Stimulated activated CD4-positive, alpha-beta T cell treated with anti-CD3 and anti-CD28 coated beads, Interleukin-1b, Interleukin-23, amount 100 ng/mL, for 1 hour (primary cell): ENCODE results near the gene ASAP3.

Experiments
- DNase-seq, 2 donors: peaks; one replicate each; pipeline ENCODE4 v3.0.0-alpha.2; 2020; ENCODE audit warnings: low read depth in 2 of 2

ASAP3 gene

DNA sequence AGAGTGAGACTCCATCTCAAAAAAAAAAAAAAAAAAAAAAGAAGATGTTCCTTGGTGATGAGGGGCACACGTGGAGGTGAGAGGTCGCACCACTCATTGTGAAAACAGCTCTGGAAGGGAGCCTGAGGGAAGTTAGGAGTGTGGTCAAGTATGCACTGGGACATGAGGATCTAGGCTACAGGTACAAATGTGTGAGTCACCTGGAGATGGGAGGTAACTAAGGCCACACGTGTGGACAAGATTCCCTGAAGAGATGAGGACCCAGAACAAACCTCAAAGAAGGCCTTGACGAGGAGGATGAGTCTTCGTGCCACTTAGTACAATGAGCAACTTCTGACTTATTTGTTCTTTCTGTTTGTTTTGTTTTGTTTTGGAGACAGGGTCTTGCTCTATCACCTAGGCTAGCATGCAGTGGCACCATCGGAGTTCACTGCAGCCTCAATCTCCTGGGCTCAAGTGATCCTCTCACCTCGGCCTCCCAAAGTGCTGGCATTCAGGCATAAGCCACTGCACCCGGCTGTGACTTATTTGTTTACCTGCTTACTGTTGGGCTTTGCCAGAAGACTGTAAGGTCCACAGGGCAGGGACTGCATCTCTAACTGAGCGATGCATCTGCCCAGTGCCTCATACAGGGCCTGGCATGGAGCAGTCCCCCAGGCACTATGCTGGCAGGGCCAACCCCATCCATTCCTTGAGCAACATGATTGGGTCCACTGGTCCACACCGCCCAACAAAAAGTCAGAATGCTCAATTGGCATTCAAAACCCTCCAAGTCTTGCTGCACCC, 6.4 kb downstream of the ASAP3 start:
- DNase-seq: no peak

DNA sequence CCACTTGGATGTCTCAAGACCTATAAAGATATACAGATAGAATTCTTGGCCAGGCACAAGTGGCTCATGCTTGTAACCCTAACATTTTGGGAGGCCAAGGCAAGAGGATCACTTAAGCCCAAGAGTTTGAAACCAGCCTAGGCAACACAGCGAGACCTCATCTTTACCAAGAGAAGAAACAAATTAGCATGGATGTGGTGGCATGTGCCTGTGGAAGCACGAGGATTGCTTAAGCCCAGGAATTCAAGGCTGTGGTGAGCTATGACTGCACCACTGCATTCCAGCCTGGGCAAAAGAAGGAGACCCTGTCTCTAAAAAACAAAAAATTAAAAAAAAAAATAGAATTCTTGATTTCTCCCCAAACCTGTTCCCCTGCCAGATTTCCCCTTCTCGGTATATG, 8.3 kb downstream of the ASAP3 start:
- no peak for DNase-seq

DNA sequence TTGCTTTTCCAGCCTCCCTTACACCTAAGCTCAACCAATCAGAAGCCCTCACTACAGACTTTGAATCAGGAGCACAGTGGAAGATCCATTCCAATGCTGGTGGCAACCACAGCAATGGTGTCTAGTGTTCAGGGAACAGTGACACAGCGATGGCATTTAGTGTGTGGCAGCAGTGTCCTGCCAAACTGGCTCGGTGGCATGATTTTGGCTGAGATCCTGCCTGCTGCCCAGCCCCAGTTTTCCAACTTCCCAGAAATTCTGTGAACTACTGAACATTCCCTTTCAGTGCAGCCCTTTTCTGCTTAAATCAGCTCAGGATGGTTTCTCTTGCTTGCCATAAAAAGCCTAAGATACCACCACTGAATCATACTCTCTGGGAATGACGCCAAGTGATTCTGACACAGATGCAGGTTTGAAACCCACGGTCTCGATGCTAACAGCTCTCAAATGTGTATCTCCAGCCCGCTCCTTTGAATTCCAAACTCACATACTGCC, 8.8 kb downstream of the ASAP3 start:
- no peak for DNase-seq

DNA sequence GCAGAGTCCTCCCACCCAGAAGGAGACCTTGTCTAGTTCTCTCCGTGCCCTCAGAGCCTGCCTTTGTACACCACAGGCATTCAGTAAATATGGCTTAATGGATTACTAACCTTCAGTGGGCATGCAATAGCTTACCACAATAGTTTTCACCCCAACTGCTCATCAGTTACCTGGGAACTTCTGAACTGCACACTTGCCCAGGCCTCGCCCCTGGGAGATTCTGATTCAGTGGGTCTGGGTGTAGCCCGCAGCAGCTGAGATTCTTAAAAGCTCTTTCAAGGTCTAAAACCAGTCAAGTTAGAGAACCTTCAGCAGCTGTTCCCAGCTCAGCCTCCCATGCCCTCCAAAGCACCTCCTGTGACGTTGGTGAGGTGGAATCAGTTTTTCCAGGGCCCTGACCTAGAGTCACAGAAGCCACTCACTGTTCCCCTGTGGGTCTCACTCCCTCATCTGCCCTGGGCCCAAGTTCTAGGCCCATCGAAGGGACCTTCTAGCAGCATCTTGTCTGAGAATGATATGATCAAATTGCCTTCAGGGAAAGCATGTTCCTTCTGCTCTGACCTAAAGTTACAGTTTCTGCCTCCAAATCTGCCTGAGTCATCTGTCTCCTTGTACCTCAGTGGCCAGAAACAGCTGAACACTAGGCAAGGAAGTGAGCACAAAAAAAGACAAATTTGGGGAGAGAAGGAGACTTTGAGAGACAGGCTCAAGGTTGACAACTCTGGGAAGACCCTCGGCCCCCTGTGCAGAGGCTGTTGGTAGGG, 10.8 kb downstream of the ASAP3 start:
- no peak for DNase-seq

DNA sequence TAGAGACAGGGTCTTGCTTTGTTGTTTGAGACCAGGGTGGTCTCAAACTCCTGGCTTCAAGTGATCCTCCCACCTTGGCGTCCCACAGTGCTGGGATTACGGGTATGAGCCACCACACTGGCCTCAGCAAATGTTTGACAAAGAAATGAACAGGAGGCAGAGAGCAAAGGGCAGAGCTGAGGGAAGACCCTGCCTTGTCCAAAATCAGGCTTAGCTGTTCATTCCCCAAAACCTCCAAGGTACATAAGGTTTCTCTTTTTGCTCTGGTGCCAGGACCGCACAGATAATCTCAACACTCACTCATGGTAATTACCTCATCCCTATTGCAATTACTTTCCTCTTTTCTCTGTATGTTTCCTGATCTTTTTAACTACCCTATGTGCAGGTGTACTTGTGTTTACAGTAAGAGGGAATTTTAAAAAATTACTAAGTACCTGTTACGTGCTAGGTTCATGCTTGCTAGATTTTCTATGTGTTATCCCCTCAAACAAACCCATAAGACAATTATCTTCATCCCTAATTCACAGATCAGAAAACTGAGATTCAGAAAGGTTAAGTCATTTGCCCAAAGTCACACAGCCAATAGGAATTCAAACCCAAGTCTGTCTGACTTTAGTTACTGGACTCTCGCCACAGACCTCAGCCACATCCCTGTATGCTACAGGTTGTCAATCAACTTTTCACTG, 11.5 kb downstream of the ASAP3 start:
- no peak for DNase-seq

DNA sequence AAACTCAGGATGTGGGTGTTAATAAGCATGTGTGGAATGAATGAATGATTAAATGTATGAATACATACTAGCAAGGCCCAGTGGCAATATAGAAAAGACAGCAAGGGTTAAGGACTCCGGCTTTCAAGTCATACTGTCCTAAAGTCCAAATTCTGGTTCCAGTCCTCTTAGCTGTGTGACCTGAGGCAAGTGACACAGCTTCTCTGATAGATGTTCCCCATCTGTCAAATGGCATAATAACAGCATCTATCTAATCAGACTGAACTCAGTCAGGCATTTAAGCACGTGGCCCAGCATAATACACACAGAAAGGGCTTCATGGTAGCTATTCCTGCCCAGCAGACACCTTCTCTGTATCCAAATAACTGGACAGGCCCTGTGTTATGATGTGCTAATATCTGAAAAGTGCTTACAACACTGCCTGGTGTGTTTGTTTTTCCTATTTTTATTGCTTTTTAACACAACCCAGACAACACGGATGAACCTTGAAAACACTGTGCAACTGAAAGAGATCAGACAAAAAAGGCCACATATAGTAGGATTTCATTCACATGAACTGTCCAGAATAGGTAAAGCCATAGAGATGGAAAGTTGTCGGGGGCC, 12.4 kb downstream of the ASAP3 start:
- DNase-seq: no peak

DNA sequence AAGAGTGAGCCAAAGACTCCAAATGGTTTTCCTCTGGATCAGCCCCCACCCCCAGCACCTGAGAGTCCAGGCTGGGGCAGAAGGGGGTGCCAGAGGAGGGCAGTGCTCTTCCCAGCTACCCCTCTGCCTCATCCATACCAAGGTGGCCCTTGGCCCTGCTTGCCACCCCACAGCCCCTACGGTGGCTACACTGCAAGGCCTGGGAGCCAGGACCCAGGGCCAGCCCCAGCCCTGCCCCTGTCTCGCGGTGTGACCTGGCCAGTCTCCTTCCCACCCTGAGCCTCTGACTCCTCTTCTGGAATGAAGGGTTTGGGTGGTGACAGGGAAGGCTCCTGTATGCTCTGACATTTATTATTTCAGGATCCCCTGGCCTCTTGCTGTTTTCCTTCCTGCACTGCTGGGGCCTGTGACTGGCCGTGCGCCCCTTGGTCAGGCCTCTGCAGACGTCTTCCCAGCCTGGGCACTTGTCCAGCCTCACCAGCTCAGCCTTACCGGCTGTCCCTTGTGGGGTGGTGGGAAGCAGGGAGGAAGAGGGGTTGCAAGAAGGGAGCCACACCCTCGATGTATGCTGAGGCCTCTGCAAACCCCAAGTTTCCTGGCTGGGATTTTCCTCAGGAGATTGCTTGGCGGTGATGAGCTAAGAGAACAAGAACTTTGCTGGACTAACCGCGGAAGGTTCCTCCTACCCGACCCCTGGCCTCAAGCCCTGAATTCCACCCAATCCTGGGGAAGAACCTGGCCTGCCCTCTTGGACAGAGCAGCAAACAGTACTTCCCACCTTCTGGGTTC, 13.5 kb downstream of the ASAP3 start:
- DNase-seq: no peak

DNA sequence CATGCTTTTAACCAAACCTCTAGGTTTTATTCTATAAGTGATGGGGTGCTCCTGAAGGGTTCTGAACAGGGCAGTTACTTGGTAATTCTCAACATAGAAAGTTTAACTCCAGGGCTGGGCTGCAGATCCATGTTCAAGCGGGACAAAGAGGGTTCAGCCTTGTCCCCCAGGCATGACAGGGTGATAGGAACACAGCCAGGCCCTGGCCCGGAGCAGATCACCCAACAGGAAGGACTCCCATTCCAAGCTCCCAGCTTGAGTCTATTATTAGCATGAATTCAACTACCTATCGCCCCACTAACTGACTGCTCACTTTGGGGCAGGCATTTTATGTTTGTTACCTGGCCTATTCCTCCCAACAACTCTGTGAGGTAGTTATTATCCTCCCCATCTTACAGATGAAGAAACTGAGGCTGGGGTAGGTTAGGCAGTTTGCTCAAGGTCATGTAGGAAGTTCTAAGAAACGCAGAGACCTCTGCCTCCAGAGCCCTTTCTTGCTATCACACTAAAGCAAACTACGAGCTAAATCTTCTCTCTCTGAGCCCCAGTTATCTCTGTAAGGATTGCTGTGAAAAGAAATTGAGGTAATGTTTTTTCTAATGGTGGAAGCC, 14.5 kb downstream of the ASAP3 start:
- DNase-seq: no peak

DNA sequence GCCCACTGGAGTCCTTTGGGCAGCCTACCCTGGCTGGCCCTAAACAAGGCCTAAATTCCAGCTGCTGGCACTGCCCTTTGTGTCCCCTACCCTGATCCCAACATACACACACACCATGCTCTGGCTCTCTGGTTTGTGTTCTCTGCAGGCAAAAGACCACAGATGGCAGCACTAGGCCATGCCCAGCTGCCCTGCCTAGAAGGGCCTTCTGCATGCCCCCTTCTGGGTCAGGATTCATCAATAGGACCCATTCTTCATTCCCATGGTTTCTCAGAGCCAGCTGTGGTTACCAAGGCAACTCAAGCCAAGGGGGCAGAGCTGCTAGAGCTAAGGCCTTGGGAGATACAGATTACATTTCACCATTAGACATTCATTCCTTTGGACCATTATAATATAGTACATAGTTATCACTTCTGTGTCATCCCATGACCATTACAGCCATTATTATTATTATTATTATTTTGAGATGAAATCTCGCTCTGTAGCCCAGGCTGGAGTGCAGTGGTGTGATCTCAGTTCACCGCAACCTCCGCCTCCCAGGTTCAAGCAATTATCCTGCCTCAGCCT, 17.5 kb downstream of the ASAP3 start:
- no peak for DNase-seq

DNA sequence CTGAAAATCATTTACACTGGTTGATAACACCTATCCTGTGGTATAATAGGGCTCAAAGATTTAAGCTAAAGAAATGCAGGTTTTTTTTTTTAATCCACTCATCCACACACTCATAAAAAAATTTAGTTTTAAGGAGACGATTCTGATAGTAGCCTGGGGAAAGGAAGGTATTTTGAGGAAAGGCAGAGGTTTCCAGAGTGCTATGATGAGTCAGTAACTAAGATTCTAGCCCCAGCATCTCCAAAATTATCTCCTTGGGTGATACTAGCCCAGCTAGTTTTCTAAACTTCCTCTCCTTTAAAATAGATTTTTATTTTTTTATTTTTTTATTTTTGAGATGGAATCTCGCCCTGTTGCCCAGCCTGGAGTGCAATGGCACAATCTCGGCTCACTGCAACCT, 20.7 kb downstream of the ASAP3 start:
- DNase-seq: no peak

DNA sequence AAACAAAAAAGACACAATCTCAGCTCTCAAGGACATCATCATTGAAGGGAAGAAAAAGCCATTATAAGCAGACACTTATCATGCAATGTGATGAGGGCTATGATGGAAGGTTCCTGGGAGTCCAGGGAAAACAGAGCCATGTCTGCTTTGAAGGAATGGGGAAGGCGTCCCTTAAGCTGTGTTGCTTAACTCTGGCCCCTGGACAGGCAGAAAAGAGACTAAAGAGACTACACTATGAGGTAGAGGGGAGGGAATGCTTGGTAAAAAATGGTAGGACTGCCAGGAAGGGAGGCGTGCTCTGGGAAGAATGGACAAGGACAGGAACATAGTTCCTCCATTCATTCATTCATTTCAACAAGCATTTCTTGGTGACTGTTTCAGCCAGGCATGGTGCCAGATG, 21.2 kb downstream of the ASAP3 start:
- no peak for DNase-seq

DNA sequence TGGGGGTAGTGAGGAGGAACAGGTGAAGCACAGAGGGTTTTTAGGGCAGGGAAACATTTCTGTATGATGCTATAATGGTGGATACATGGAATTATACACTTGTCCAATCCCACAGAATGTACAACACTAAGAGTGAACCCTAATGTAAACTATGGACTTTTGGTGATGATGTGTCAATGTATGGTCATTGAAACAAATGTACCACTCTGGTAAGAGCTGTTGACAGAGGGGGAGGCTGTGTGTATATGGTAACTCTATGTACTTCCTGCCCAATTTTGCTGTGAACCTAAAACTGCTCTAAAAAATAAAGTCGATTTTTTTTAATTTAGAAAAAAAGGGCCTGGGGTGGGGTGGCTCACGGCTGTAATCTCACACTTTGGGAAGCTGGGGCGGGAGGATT, 22.9 kb downstream of the ASAP3 start:
- DNase-seq: no peak

DNA sequence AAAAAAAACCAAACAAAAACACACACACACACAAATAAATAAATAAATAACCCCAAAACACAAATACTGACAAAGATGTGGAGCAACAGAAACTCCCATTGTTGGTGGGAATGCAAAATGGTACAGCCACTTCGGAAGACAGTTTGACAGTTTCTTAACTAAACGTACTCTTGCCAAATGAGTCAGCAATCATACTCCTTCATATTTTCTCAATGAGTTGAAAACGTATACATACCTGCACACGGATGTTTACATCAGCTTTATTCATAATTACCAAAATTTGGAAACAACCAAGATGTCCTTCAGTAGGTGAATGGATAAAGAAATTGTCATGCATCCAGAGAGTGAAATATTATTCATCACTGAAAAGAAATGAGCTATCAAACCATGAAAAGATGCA, 23.5 kb downstream of the ASAP3 start:
- DNase-seq: no peak

DNA sequence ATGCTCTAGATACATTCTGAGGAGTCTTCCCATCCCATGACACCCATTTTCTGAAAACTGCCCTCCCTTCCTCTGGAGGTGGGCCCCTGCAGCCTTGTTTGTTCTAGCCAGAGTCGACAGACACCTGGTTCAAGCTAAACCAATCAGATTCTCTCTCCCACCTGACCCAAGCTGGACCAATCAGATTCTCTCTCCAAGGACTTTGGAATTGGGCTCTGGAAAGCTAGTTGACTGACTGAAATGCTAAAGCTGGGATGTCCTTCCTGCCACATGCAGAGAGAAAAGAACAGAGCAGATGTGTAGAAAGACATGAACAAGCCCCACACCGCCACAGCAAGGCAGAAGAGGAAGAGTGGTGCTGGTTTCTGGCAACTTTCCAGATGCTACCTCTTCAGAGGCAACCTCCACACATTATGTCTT, 24.6 kb downstream of the ASAP3 start:
- no peak for DNase-seq

DNA sequence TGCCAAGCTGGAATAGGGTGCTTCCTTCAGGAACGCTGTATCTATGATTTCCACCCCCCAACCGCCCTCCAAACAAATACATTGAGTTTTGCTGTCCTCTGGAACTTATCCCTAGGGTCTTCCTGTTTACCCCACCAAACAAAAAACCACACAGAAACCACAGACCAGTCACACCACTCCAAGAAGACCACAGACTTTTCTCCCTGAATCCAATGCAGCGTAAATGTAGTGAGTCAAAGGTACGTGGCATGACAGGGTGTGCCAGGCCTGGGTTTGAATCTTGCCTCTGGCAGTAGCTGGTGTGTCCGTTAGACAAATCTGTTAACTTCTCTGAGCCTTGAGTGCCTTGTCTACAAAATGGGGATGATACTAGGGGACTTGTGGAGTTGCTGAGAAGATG, 27.8 kb downstream of the ASAP3 start:
- DNase-seq: no peak

DNA sequence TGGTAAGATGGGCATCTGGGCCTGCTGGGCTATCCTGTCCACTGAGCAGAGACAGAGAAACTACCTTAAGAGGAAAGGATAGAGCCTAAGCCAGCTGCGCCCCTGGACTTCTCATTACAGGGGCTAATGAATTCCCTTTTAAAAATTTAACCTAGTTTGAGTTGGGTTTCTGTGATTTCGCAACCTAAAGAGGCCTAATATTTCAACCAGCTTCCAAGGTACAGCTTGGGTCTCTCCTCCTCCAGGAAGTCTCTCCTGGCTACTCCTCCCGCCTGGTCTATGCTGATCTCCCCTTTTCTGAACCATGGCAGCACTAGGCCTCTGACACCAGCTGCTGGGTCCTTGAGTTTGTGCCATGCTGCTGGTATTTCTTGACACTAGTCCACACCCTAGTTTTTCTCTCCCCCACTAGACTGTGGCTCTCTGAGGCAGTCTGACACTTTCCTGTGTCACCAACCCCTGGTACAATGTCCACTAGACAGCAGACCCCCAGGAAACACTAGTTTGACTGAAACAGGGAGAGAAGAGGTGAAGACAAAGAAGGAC, 30.5 kb downstream of the ASAP3 start:
- DNase-seq: no peak

DNA sequence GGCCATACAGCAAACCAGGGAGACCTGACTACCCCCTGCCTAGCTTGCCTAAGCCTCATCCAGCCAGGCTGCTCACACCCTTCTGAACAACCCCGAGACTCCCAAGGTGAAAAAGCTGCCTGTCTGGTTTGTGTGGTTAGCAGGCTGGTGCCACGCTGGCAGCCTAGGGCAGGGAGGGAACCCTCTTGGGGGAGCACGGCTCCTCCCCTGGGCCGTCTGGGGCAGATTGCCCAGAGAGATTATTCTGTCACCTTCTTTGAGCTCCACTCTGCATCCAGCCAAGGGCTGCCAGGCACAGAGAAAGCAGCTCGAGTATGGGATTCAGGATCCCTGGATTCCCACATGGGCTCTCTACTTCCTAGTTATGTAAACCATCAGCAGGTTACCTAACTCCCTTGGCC, 32.0 kb downstream of the ASAP3 start:
- peak; percentile 2 to 8 for DNase-seq

DNA sequence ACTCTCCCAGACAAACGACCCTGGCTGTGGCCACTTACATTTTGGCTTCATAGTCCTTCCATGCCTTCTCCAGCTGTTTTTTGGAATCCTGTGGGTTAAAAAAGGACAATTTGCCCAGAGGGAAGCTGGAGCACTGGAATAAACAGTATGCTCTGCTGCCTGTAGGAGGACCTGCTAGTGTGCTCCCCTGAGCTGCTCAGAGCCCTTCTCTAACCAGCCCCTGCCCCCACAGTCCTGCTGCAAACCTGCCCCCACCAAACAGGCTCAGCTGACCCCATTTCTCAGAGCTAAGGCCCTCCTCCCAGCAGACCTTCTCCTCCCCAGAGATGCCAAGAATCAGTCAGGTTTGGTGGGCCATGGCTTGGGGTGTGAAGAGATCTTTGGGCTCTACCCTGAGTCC, 32.5 kb downstream of the ASAP3 start:
- DNase-seq: no peak

DNA sequence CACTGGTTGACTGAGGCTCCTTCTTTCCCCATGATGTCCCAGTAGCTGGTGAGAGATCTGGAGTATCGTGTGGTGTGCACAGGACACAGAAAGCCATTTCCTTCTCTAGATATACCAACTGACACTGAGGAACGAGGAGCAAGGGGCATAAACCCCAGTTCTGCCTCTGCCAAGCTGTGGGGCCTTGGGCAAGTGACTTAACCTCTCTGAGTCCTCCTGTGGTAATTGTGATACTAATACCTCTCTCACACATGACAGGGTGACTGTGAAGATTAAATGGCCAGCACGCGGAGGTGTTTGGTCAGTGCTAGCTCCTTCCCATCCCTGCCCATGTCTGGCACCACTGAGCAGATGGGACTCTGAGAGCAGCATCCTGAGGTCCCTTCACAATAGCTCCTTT, 33.1 kb downstream of the ASAP3 start:
- DNase-seq: no peak

DNA sequence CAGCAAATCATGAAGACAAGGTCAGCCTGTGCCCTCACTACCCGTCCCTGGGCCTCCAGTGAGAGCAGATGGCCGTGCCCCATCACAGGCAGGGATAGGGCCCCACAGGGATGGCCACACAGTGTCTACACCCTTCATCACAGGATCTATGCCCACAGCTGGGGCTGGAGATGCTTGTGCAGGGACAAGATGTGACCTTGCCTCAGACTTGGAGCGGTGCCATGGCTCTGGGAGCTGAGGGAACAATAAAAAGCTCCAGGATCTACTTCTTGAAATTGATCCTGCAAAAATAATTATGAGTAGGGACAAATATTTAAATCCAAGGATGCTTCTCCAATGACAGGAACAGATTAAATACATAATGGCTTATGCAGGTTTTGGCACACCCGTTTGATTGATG, 34.0 kb downstream of the ASAP3 start:
- DNase-seq: no peak
